ENCODE measurements around the gene FAIM2.

Gene FAIM2

DNA sequence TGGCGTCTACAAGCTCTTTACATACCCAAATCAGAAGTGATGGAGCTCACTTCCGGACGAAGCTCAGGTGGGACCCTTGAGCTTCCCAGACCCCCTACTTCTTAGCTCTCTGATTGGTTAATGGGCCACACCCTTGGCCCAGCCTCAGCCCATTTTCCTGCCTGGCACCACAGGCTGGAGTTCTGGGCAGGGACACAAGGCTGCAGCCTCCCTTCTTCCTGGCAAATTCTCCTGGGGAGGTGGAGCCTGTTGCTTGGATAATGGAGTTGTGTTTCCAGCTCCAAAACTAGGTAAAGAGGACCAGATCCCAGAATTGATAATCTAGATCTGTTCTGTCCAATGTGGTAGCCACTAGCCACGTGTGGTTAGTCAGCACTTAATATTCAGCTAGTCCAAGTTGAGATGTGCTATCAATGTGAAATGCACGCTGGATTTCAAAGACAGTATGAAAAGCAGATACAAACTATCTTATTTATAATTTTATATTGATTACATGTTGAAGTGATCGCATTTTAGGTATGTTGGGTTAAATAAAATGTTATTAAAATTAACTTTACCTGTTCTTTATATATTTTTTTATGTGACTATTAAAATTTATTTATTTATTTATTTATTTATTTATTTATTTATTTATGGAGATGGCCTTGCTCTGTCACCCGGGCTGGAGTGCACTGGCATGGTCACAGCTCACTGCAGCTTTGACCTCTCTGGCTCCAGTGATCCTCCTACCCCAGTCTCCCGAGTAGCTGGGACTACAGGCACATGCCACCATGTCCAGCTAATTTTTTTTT lies 12.6 kb upstream of the FAIM2 start:
- DNase-seq, result no peak

GRCh38 chr12:49912345-49913255 lies 8.9 kb upstream of the FAIM2 start:
- no peak for DNase-seq

DNA sequence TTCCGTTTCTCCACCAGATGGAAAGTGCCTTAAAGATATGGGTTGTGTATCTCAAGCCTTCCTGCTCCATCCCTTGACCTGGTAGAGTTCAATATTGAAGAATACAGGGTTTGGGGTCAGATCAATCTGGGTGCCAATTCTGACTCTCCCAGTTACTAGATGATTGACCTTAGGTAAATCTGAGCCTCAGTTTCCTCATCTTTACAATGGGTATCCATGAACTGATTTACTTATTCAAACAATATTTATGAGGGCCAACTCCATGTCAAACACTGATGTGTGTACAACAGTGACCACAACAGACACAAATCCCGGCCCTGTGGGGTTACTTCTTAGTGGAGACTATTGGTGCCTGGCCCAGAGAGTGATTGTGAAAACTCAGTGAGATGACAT lies 7.5 kb upstream of the FAIM2 start:
- DNase-seq, result no peak

DNA sequence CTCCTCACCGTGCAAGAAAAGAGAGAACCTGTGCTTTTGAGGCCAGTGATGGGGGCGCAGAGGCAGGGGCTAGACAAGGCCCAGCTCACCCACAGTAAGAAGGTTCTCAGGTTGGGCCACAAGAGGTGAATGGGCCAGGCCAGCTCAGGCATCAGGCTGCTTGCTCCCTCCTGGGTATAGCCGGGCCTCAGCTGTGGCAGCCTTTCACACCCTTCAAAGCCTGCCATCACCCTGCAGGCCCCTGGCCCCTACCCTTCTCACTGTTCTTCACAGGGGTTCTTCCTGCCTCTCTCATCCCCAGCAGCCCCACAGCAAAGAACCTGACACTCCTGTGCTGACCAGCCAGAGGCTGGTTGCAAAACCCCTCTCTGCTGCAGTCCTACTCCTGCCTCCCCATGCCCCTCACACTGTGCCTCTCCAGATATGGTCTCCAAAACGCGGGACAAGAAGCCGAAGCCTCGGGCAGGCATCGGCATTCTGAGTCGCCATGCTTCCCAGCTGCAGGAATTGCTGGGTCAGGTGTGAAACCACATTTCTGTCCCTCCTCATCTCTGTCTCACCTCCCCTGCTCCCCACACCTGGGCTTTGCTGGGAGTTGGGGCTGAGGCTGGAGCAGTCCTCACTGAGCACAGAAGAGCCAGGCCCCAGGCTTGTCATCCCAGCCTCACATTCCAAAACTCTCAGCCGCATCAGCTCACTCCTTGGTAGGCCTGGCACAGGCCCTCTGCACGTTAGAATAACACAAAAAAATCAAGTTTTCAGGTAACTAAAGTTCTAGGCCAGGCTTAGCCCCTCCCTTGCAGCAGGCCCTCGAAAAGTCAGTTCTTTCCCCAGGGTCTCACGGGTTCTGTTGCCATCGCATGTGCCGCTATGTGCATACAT lies 6.9 kb upstream of the FAIM2 start:
- no peak for DNase-seq

DNA sequence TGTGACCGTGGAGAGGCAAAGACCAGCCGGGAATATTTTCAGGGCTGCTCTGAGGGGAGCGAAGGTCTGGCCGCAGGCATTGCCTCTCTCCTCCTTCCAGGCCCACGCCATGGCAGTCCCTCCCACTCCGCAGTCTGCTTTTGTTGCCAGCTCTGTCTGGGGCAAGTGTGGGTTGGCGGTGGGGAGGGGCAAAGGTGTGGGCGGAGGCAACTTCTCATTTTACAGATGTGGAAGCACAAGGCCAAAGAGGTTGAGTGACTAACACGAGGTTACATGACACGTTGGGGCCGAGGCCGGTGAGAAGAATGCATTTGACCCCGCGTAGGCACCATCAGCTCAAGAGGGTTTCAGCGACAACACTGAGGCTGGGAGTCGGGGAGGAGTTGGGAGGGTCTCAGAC lies 6.1 kb upstream of the FAIM2 start:
- no peak for DNase-seq

- no peak for DNase-seq
Measured at GRCh38 chr12:49909356-49909755, 5.7 kb upstream of the FAIM2 start.

- DNase-seq, result no peak
Measured at GRCh38 chr12:49907352-49907751, 3.7 kb upstream of the FAIM2 start.

GRCh38 chr12:49905718-49906314 lies 2.1 kb upstream of the FAIM2 start:
- DNase-seq, result no peak

DNA sequence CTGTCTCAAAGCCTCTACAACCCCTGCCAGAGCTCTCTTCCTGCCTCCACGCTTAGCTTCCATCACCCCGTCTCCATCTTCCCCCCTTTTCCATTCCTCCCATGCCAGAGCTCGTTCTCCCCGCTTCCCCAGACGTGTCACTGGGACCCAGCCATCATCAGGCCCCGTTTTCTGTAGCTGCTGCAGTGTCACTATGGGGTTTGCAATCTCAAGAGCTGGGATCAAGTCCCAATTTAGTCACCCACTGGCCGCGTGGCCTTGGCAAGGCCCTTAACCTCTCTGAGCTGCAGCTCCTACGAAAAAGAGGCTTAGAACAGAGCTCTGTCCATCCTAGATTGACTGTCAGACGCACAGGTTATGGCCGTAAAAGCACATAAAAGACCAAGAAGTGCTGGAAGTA lies 901 bp upstream of the FAIM2 start:
- DNase-seq, result no peak

DNA sequence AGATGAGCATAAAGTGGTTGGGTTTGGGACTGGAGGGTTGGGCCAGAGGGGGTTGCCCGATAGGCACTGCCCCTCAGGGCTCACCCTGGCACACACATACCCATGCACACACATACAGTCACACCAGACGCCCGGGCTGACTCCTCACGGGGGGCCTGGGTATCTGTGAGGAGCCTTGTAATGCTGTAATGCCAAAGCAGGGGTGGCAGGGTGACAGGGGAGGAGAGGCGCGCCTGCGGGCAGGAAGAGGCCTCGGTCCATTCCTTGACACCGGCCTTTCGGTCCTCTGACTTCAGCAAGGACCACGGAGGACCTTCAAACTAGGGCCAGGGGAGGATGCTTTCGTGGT lies 375 bp downstream of the FAIM2 start:
- DNase-seq, result no peak

DNA sequence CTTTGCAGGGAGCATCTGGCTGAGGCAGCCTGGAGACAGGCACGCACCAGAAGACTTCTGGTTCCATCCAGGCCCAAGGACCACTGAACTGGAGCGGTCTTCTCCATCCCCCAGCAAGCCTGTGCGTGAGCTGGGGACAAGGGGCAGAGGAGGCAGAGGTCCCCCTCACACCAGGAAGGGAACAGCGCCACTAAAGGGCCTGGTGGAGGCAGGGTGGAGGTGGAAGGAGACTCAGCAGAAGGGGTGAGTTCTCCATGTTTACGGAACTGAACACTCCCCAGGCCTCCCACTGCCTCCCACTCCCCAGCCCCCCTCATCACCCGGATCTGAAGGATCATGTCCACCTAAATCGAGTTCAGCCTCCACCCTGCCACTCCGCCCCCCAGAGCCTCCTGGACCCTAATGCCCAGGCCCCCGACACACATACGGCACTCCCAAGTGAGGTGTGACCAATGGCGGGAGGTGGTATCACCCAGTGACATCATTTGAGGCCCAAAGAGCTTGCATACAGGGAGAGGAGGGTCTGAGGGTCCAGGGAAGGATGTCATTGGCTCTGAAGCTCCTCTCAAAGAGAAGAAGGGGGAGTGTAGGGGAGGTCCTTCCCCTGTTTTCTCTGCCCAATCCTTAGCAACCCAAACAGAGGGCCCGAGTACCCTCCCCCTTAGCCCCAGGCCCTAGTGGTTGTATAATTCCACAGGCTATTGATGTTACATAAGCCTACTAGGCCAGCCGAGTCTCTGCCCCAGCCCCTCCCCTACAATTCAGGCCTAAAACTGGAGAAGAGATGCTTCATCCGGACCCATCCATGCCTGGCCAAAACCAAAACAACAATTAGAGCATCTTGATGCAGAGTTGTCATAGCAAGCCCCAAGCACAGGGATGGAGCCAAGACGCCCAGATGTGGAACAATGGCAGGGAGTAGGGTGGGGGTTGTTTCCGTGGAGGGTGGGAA lies 1.0 kb downstream of the FAIM2 start:
- DNase-seq, result peak; percentile 51 to 68

- no peak for DNase-seq
Measured at GRCh38 chr12:49901986-49902385, 1.7 kb downstream of the FAIM2 start.

- DNase-seq, result no peak
Measured at GRCh38 chr12:49901026-49901425, 2.7 kb downstream of the FAIM2 start.

DNA sequence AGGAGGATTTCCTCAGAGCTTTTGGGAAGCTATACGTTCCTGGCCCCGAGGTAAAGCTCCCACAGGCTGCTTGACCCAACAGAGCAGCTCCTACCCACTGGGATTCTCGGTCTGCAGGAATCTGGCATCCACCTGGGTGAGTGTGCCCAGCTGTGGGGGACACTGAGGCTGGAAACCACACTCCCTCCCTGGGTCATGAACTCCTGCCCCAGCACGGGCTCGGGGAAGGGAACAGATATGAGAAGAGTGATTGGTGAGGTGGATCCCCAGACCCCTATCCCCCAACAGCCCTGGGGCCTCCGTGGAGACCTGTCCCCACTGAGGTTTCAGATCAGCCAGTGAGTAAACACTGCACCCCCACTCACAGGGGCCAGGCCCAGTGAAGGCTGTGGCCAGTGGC lies 3.3 kb downstream of the FAIM2 start:
- no peak for DNase-seq

DNA sequence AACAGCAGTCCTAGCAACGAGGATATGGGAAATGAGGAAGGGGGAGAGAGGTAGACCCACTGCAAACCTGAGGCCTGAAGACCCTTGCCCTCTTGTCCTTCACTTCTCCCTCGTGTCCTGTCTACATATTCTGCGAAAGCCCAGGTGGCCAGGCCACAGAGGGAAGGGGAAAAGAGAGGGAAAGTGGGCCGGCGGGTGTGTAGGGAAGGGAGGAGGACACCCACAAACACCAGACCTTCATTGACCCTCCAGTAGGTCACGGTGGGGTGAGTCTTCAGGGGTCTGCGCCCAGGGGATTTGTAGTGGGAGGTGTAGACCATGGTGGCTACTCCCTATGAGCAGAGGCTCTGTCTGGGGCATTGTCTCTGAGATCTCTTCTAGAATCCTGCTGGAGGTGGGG lies 3.8 kb downstream of the FAIM2 start:
- DNase-seq, result no peak

GRCh38 chr12:49899286-49899843 lies 4.3 kb downstream of the FAIM2 start:
- DNase-seq, result no peak

GRCh38 chr12:49897276-49897675 lies 6.4 kb downstream of the FAIM2 start:
- no peak for DNase-seq

- no peak for DNase-seq
Measured at GRCh38 chr12:49895773-49896172, 7.9 kb downstream of the FAIM2 start.

DNA sequence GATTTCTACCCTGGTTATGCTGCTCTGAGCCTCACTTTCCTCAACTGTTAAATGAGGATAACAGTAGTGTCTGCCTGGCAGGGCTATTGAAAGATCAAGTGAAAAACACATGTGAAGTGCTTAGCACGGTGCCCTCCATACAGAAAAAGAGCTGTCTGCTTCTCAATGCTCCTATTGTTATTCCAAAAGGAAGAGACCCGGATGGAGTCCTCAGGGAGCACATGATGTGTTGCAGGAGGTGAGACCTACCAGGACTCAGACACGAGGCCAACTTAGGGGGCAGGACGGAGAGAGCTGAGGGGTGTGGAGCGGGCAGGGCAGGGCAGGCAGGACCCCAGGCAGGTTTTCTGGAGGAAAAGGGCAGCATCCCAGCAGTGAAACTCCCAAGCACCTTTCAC lies 8.9 kb downstream of the FAIM2 start:
- DNase-seq, result peak in 1 of 2 donors; percentile 16

DNA sequence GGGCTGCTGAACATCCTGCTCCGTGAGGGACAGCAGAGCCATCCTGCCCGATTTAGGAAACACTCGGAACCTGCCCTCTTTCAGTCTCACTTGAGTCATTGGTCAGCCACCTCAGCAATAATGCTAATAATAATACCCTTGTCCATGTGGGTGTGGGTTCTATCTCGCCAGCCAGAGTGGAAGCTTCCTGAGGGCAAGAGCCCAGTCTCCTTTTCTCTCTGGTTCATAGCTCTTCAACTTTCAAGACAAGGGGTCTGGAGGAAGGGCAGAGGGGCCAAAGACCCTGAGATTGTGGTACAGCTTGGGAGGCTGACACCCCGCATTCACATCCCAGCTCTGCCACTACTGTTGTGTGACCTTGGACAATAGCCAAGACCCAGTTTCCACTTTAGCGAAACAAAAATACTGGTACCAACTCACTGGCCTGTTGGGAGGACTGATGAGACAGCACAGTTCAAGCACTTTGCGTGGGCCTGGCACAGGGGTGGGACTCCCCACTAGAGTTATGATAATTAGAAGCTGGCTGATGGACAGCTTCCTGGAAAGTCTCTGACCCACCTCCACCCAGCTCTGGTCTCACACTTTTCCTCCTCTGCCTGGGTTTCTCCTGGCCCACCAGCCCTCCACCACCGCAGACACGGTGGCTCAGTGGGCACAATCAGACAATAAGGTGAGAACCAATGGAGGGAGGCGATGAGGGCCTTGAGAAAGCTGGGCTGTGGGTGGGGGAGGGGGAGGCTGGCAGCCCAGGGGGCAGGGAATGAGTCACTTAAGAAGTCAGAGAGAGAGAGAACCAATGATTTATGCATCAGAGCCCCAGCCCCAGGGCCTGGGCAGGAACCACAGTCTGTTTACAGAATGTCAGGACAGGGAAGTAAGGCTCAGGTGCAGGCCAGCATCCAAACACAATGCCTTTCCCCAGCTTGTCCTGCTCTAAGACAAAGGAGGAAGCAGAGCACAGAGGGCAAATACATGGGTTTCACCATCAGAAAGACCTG lies 9.6 kb downstream of the FAIM2 start:
- no peak for DNase-seq

Data from hippocampal formation (tissue), 2 donors.